ENCODE data around the gene DCDC1.

Gene DCDC1

GRCh38 chr11:30860146-30860545, 509.4 kb downstream of the DCDC1 start:
- in situ Hi-C loops (cut with MboI; ENCODE audit: low sequenced_read_pairs), result no loop called here

- in situ Hi-C loops (cut with MboI; ENCODE audit: low sequenced_read_pairs), result no loop called here
Measured at GRCh38 chr11:30859669-30860068, 509.9 kb downstream of the DCDC1 start.

GRCh38 chr11:30855383-30856006, 514.0 kb downstream of the DCDC1 start:
- in situ Hi-C loops (cut with MboI; ENCODE audit: low sequenced_read_pairs), result no loop called here

- in situ Hi-C loops (cut with MboI; ENCODE audit: low sequenced_read_pairs), result no loop called here
Measured at GRCh38 chr11:30853439-30853838, 516.1 kb downstream of the DCDC1 start.

- in situ Hi-C loops (cut with MboI; ENCODE audit: low sequenced_read_pairs), result no loop called here
Measured at GRCh38 chr11:30852645-30853044, 516.9 kb downstream of the DCDC1 start.

GRCh38 chr11:30852091-30852490, 517.4 kb downstream of the DCDC1 start:
- in situ Hi-C loops (cut with MboI; ENCODE audit: low sequenced_read_pairs), result no loop called here

GRCh38 chr11:30837252-30837651, 532.3 kb downstream of the DCDC1 start:
- in situ Hi-C loops (cut with MboI; ENCODE audit: low sequenced_read_pairs), result no loop called here

GRCh38 chr11:30832831-30833230, 536.7 kb downstream of the DCDC1 start:
- in situ Hi-C loops (cut with MboI; ENCODE audit: low sequenced_read_pairs), result no loop called here

GRCh38 chr11:30830681-30831080, 538.9 kb downstream of the DCDC1 start:
- in situ Hi-C loops (cut with MboI; ENCODE audit: low sequenced_read_pairs), result no loop called here

GRCh38 chr11:30826911-30827310, 542.6 kb downstream of the DCDC1 start:
- in situ Hi-C loops (cut with MboI; ENCODE audit: low sequenced_read_pairs), result no loop called here

GRCh38 chr11:30825723-30826122, 543.8 kb downstream of the DCDC1 start:
- in situ Hi-C loops (cut with MboI; ENCODE audit: low sequenced_read_pairs), result no loop called here

- in situ Hi-C loops (cut with MboI; ENCODE audit: low sequenced_read_pairs), result no loop called here
Measured at GRCh38 chr11:30823119-30823518, 546.4 kb downstream of the DCDC1 start.

GRCh38 chr11:30821438-30821965, 548.0 kb downstream of the DCDC1 start:
- in situ Hi-C loops (cut with MboI; ENCODE audit: low sequenced_read_pairs), result no loop called here

- in situ Hi-C loops (cut with MboI; ENCODE audit: low sequenced_read_pairs), result no loop called here
Measured at GRCh38 chr11:30818721-30819120, 550.8 kb downstream of the DCDC1 start.

- in situ Hi-C loops (cut with MboI; ENCODE audit: low sequenced_read_pairs), result no loop called here
Measured at GRCh38 chr11:30816959-30817880, 552.3 kb downstream of the DCDC1 start.

GRCh38 chr11:30815619-30816018, 553.9 kb downstream of the DCDC1 start:
- in situ Hi-C loops (cut with MboI; ENCODE audit: low sequenced_read_pairs), result no loop called here

- in situ Hi-C loops (cut with MboI; ENCODE audit: low sequenced_read_pairs), result no loop called here
Measured at GRCh38 chr11:30814737-30815136, 554.8 kb downstream of the DCDC1 start.

All from hTERT RPE-1 (cell line).